T-helper 9 cell (primary cell): ENCODE data around the gene HSPH1.
A peak's percentile ranks its signal among the peaks of the same experiment; 100 is the strongest.
"Not testable (repeated sequence)": the region's sequence is repeated elsewhere in the genome, so short reads cannot be mapped to it uniquely, and the experiment has no call there.

ENCODE experiments used
- DNase-seq: peaks from one replicate; pipeline ENCODE4 v3.0.0-alpha.2; 2020
- total RNA-seq, 2 donors: gene quantifications; one replicate each; lab custom pipeline; 2026; lab: John Stamatoyannopoulos, UW

Gene HSPH1
- total RNA-seq = 147 to 206 reads per million in 2 donors

DNA sequence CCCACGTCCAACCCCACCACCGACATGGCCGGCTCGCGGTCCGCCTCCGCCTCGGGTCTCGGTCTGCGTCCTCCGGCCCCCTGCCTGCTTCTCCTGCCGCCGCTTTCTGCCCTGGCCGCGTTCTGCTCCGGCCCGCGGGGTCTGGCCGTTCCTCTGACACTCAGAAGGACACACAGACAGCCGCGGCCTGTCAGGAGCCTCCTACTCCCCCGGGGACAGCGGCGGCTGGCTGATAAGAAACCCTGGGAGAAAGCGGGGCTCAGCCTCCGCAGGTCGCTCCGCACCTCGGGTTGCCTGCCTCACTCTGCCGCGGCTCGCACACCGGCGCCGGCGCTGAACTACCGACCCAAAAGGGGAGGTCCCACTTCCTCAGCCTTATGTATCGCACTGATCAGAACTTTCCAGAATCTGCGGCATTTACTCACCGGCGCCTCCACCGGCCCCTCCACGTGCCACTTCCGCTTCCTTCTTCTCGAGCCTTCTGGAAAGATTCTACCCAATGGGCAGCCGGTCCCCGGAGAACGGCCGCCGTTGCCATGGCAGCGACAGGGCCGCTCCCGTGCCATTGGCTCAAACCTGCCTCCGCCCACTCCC is at the start of gene HSPH1:
Gene HSPH1 (minus strand): TSS at position 348 of the 594 bp plus-strand sequence. CDS start 322 bp downstream, at position 26.
- DNase-seq = peak; percentile 97

DNA sequence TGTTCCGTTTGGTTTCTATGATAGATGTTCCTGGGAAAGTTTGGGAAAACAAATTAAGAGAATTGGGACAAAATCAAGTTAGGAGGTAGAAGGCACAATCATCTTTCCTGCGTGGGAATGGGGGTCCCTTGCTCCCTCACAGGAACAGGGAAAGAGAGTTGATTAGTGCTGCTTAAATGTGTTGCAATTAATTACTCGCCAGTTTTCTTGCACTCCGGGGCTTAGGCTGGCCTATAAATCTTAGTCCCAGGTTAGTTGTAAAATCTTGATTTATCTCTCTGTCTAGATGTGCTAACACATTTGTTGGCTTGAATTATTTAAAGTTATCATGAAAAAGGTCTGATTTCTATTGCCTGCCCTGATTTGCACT is 48.1 kb upstream of the HSPH1 start:
- no peak for DNase-seq

DNA sequence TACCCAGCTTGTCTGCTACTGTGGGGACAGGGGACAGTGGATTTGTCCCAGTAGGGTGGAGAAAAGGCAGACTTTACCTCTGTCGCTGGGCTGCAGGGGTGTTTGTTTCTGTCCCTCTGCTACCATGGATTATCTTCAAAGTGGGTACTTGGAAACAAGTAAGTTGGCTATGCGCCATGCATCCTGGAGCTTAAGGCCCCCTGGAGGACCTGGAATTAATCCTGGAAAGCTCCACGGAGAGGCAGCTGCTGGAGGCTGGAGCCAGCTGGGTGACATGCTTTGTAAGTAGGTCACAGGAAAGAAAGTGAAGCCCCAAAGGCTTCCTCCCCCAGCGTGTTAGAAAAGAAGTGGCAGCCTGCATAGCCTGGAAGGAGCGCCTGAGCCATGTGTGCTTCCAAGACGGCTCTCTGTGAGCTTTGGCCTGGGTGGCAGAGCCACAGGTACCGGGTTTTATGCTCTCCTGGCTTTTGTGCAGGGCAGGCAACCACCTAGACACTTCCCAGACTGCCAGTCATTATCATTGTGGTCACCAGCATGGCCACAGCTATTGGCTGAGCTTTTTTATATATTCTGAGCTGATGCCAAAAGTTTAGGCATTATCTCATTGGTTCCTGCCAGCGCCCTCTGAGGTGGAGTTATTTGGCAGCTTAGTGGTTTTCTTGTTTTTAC is 47.6 kb upstream of the HSPH1 start:
- DNase-seq = peak; percentile 10

DNA sequence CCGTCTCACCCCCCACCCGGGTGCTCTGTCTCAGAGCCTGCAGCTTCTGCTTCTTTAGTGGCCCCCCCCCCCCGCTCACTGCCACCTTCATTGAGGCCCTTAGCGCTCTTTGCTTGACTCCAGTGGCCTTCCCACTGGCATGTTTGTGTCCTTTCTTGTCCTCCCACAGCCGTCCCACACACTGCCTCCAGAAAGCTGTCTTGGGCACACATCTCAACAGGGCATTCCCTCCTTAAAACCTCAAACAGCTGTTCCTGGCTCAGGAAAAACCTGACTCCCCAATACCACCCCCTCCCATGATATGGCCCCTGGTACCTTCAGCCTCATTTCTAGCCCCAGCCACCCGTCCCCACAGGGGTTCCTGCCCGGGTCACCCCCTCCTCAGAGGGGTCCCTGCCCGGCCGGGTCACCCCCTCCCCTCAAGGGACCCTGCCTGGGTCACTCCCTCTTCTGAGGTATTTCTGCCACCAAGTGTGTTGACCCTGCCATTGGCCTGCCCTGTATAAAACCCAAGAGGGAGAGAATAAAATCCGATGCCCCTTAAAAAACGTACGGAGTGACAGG is 46.9 kb upstream of the HSPH1 start:
- DNase-seq = no peak

DNA sequence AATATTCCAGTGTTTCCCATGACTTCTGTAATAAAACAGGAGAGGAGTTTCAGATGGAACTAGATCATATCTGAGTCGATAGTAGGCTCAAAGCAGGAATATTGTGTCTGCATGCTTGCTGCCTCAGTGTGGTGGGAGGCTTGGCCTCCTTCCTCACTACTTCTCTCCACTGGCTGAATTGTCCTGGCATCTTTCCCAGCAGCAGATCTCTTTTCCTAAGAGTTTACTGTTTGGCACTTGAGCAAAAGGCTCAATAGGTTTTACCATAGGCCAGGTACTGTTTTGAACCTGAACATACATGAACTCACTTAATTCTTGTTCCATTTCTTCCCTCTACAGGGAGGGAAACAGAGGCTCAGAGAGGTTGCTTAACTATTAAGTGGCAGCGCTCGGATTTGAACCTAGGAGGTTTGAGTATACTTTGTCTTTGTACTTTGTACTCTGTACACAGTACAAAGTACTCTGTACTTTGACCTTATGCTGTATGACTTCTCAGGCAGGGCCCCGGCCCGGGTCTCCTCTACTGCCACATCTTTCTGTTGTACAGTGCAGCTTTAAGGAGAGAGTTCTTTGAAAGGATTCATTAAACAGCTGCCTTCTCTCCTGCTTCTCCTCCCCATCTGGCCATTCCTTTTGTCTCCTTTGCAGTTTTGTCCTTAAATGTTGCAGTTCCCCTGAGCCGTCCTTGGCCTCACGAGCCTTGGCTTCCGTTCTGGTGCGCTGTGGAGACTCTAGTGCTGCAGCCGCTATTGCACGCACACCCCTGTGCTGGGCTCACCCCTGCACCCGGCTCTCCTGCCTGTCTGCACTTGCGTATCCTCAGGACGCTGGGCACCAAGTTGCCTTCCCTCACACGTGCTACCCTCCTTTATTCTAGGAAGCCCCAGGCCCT is 46.2 kb upstream of the HSPH1 start:
- no peak for DNase-seq

DNA sequence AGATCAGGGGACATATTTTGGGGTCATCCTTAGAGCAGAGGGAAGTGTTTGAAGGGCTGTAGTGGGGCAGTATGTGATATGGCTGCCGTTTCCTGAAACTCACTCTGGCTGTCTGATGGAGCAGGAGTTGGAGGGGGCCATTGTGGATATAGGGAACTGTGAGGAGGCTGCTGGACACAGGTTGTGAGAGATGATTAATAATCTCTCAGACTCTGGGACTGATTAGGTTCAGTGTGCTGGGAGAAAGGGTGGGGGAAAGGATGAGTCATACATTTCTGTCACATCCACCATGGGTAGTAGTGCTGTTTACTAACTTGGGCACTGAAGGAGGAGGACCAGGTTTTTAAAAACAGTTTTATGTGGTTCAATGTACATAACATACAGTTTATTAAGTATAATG is 42.9 kb upstream of the HSPH1 start:
- no peak for DNase-seq

DNA sequence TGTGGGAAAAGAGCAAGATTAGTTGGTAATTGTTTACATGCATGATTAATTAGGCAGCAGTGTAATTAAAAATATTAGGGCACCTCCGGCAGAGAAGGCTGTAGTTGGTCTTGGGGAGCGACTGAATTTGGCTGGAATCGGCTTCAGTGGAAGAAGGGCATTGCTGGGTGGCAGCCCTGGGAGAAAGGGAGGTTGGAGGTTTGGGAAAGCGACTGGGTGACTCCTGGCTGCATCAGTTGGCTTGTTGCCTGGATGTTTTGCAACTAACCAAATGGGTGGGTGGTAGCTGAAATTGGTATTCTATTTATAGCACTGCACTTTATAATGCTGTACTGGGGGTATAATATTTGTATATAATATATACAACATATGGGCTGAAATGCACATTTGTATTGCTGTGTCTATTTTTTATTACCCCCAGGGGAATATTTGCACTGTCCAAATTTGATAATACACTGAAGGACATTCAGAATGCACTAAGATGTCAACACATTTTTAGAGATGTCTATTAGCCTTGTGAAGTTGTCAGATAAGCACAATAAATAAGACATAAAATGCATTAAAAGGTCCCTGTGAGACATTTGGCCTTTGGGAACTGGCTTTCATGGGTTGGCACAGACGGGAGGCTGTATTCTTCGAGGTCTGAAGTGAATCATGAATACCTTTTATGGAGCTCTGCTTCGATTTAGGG is 39.8 kb upstream of the HSPH1 start:
- DNase-seq = no peak

DNA sequence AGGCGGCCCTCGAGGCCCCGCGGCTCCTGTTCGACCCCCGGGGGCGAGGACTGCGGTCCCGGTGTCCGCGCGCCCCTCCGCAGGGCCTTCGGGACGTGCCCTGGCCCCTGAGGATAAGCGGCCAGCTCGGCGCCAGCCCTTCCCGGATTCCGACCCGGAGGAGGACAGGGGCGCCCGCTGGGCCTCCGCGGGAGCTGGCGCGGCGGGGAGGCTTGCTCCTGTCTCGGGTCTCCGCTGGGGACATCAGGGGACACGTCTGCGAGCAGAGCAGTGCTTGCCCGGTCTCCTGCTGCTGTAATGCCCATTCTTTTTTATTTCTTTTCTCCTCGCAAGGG is 38.9 kb upstream of the HSPH1 start:
- DNase-seq = peak; percentile 39

DNA sequence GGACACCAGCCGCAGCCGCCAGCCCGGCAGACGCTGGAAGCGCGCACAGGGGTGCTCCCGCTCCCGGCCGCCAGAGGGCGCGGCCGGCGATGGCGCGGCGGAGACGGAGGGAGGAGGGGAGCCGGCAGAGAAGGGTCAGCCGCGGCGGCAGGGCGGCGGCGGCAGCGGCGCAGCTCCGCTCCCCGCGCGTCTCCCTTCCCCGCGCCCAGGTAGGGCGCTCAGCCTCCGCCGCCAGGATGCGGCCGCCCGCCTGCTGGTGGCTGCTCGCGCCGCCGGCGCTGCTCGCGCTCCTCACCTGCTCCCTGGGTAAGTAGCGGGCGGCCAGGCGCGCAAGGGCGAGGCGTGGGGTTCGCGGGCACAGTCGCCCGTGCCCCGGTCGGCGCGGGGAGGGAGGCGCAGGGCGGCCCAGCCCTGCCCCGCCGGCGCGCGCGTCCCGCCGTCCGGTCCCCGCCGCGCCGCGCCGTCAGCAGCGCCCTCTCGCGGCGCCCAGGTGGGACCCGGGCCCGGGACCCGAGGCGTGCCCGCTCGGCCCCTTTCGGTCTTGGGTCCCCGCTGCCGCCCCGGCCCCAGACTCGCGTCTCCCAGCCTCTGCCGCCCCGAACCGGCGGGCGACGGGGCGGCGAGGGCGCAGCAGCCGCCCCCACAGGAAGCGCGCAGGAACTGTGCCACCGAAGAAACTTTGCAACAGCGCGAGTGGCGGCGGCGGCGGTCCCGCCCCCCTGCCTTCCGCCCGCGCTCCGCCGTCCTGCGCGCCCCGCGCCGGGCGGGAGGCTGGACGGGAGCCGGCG is 38.3 kb upstream of the HSPH1 start, which contains the start of gene B3GLCT:
Gene B3GLCT (plus strand): TSS at position 127 of the 788 bp plus-strand sequence. CDS start 110 bp downstream, at position 237.
- peak; percentile 72 for DNase-seq

DNA sequence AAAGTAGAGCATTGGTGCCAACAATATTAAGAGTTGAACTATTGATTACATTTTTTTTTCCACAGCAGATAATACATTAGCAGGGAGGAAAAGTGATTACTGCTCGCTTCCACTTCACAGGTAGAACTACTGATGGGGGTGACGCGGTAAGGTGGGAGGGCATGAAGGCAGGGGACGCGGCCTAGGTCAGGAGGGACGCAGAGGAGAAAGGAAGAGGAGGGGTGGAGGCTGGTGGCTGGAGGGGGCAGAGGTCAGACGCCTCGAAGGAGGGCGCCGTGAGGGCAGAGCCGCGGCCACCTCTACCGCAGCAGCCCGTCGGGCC is 37.8 kb upstream of the HSPH1 start:
- DNase-seq = no peak

DNA sequence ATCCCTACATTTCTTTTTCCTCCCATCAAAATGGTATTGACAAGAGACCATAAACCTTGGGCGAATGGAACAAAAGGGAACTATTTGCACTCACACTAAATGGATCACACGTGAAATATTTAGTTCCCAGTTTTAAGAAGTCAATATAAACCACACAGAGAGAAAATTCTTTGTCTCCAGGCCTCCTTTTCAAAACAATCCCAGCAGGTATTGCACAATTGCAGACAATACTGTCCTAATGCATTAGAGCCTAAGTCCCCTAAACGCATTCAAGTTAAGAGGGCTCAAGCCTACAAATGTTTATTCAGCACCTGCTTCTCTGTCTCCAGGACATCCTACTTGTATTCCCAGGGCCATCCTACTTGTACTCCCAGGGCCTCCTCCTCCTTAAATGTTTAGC is 36.8 kb upstream of the HSPH1 start:
- no peak for DNase-seq

DNA sequence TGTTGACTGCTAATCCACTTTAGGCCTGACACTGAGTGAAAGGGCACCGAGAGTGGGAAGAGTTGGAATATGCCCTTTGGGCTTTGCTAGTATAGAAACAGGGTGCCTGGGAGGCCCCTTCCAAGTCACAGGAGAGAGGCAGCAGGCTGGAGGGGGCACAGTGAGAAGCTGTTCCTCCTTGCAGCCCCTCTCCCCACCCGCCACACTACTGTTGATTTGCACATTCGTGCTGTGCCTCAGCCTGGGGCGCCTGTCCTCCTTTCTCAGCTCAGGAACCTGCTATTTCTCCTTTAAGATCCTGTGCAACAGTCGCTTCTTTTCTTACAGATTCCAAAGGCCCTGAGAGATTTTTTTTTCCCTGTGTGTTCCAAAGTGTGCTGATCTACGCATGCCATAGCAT is 35.3 kb upstream of the HSPH1 start:
- DNase-seq = no peak

DNA sequence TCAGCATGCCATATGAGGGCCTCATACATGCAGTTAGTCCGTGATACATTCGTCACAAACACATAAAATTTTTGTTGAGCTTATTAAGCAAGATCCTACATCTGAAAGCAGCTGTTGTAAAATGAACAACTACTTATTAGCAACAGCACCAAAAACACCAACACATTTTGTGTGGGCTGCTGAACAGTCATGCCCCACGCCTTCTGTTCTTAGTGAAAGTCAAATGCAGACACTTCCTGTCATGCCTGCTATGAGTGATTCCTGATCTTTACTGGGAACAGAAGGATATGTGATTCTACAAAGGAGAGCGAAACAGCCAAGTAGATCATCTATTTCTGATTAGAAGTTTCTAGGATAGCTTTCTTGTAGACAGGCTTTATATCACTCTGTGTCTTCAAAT is 33.9 kb upstream of the HSPH1 start:
- no peak for DNase-seq

DNA sequence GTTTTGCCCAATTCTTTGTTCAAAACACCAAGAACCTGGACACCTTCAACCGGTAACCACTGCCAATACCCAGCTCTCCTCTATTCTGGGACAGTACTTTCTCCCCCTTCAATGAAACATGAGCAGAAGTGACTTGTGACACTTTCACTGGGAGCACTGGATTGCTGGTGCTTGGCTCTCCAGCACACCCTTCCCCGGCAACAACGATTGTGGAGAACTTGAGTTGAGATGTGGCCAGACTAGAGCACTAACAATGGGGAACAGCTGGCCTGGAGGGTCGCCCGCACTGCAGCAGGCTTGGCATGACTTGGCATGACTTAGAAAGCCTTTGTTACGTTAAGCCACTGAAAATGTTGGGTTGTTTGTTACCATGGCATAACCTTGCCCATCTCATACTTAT is 30.6 kb upstream of the HSPH1 start:
- no peak for DNase-seq

DNA sequence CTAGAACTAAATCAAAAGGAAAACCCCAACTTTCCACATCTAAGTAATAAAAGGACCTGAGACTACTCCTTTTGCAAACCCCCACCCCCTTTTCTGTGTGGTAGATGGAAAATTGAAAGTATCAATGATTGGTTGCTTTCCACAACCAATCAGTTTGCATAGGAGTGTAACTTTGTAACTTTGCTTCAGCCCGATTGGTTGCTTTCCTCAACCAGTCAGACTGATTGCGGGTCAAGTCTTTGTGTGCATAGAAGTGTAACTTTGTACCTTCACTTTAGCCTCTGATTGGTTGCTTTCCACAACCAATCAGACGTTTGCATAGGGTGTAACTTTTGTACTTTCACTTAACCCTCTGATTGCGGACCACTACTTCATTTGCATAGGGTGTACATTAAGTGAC is 30.0 kb upstream of the HSPH1 start:
- no peak for DNase-seq

DNA sequence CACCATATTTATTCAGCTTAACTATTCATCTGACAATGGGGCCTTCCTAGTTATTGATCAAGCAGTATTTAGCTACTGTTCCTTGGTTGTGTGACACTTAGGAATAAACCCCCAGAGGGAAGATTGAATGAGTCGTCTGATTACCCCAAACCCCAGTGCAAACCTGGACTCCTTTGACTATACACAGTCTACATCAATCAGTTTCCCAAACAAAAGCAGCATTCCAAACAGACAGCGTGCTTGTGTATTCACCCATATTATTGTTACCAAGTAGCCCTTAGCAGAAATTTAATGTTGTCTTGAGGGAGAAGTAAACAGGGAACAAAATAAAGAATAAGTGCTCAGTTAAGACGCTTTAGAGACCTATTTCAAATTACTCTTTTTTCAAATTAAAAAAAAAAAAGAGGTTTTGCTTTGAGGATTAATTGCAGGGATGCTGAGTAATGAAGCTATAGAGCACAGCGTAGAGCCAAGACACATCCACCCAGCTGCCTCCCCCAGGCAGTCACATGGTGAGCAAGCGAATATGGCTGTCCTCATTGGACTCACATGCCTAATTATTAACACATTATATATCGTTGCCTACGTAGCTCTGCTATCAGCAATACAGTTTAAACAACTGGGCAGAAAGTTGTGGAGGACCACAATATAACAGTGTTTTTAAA is 23.4 kb upstream of the HSPH1 start:
- DNase-seq = no peak

DNA sequence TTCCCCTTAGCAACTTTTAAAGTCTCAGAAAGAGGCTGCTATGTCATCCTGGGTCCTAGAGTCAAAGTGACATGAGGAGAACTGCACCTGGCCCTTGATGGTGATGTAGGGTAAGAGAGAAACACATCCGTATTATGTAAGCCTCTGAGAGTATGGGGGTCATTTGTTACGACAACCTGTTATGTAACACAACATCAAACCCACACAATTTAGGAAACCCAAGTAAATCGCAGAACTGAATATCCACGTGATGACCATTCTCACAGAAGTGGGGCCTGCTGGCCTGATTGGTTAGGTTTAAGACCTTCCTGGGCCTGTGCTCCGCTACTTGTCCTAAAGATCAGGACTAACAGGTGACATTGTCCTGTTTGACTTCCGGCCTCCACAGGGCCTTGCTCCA is 22.7 kb upstream of the HSPH1 start:
- no peak for DNase-seq

DNA sequence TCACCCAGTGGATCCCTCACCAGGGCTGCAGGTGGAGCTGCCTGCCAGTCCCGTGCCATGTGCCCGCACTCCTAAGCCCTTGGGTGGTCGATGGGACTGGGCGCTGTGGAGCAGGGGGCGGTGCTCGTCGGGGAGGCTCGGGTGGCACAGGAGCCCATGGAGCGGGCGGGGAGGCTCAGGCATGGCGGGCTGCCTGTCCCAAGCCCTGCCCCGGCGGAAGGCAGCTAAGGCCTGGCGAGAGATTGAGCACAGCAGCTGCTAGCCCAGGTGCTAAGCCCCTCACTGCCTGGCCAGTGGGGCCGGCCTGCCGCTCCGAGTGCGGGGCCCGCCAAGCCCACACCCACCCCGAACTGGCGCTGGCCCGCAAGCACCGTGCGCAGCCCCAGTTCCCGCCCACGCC is 21.3 kb upstream of the HSPH1 start:
- no peak for DNase-seq

DNA sequence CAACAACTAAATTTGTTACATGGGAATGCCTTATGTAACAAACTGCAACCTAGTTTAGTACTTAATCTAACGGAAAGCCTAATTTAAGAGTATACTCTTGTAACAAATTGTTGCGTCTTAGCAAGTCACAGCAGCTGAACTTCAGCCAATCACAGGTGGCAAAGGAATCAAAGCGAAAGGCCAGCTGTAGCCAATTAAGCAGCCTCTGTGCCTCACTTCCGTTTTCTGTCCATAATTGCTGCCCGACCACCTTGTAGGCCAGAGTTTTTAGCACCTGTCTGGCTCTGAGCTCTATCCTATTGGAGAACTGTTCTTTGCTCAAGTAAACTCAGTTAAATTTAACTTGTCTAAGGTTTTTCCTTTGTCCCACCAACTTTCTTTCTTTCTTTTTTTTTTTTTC is 18.1 kb upstream of the HSPH1 start:
- no peak for DNase-seq

DNA sequence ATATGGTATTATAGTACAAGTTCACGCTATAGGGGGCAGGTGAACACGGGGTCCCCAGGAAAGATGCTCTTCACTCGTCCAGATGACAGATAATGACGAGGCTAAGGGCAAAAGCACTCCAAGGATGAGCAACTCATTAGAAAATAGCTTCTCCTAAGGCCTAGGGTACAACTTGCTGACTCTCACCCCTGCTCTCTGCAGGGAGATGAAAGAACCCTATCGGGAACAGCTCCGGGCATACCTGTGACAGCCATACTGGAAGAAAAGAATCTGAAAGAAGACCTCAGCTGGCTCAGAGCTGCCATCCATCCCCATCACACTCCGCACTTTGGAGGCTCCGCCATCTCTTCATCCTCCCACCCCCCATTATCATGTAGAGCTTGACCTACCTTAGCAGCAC is 17.5 kb upstream of the HSPH1 start:
- no peak for DNase-seq

DNA sequence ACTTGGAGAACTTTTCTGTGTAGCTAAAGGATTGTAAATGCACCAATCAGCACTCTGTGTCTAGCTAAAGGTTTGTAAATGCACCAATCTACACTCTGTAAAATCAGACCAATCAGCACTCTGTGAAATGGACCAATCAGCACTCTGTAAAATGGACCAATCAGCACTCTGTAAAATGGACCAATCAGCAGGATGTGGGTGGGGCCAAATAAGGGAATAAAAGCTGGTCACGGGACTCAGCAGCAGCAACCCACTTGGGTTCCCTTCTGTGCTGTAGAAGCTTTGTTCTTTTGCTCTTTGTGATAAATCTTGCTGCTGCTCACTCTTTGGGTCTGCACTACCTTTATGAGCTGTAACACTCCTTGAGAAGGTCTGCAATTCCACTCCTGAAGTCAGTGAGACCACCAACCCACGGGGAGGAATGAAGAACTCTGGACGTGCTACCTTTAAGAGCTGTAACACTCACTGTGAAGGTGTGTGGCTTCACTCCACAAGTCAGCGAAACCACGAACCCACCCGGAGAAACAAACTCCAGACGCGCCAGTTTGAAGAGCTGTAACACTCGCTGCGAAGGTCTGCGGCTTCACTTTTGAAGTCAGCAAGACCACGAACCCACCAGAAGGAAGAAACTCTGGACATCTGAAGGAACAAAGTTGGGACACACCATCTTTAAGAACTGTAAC is 16.2 kb upstream of the HSPH1 start:
- not testable (repeated sequence) for DNase-seq
